ENCODE data around the gene PRKCZ. TPM values are rescaled to one million over a fixed set of nuclear protein-coding genes. Genes with fewer than 3 reads are reported as not detected.
A peak's percentile ranks its signal among the peaks of the same experiment; 100 is the strongest.

PRKCZ gene
- polyA plus RNA-seq, 4 donors = 44.2 to 252 (median 144) TPM

GRCh38 chr1:2128189-2128901, 78.1 kb downstream of the PRKCZ start:
- H3K9me3 ChIP-seq (ENCODE audit: control insufficient read depth in 2 of 2, insufficient read depth in 1 of 2, low read depth in 1 of 2, low read length in 1 of 2) = no peaks in the 10 kb centered on the region
- peaks cover 0 to 10% (median 0%) of the 10 kb centered on the region in 3 donors for H3K4me1 ChIP-seq (ENCODE audit: control insufficient read depth in 3 of 3, insufficient read depth in 2 of 3, low read depth in 1 of 3, low read length in 2 of 3)
- no peaks in the 10 kb centered on the region for H3K27me3 ChIP-seq (ENCODE audit: control insufficient read depth in 3 of 3, insufficient read depth in 3 of 3, low read length in 3 of 3)
- no peak overlapping the region for H3K4me3 ChIP-seq (ENCODE audit: low read depth in 1 of 3, low read length in 3 of 3)
- DNase-seq (no peak), FAIRE-seq (no peak)
- H3K27ac ChIP-seq (ENCODE audit: low read depth in 1 of 3, low read length in 2 of 3) = no peak overlapping the region
- 89 to 93% (median 91%) methylated on average over 29 of the region's 29 CpGs for WGBS, 3 donors
- peaks cover 0 to 63% (median 2%) of the 10 kb centered on the region in 3 donors for H3K36me3 ChIP-seq (ENCODE audit: control insufficient read depth in 3 of 3, insufficient read depth in 2 of 3, low read depth in 1 of 3, low read length in 3 of 3)

GRCh38 chr1:2129256-2129943, 79.2 kb downstream of the PRKCZ start:
- Histone ChIP-seq H3K4me3 (ENCODE audit: low read depth in 1 of 3, low read length in 3 of 3) (no peak overlapping the region), H3K4me1 (ENCODE audit: control insufficient read depth in 3 of 3, insufficient read depth in 2 of 3, low read depth in 1 of 3, low read length in 2 of 3) (peaks cover 0 to 19% (median 2%) of the 10 kb centered on the region in 3 donors), H3K9me3 (ENCODE audit: control insufficient read depth in 2 of 2, insufficient read depth in 1 of 2, low read depth in 1 of 2, low read length in 1 of 2) (no peaks in the 10 kb centered on the region), H3K27ac (ENCODE audit: low read depth in 1 of 3, low read length in 2 of 3) (no peak overlapping the region), H3K36me3 (ENCODE audit: control insufficient read depth in 3 of 3, insufficient read depth in 2 of 3, low read depth in 1 of 3, low read length in 3 of 3) (peaks cover 0 to 63% (median 2%) of the 10 kb centered on the region in 3 donors), H3K27me3 (ENCODE audit: control insufficient read depth in 3 of 3, insufficient read depth in 3 of 3, low read length in 3 of 3) (no peaks in the 10 kb centered on the region)
- FAIRE-seq (no peak), DNase-seq (no peak)
- WGBS, 3 donors = 94 to 96% (median 94%) methylated on average over 15 of the region's 15 CpGs

GRCh38 chr1:2130156-2130555, 79.9 kb downstream of the PRKCZ start:
- WGBS, 3 donors = 92 to 96% (median 94%) methylated on average over 10 of the region's 10 CpGs

DNA sequence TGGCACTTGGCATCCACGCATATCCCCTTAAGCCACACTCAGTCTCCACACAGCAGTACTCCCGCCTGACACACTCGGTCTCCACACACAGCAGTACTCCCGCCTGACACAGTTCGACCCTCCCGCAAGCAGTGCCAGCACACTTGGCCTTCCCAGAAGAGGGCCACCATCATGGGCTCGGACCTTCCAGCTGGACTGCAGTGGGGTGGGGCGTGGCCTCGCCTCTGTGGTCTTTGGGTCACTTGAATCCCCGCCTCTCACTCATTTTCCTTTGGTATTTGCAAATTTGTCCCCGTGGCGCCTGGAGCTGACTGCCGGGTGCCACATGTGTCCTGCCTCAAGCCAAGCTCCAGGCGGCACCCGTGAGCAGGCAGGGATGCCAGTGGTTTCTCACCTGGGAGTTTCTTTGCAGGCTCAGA, 80.7 kb downstream of the PRKCZ start:
- no peak overlapping the region for H3K27ac ChIP-seq (ENCODE audit: low read depth in 1 of 3, low read length in 2 of 3)
- no peaks in the 10 kb centered on the region for H3K27me3 ChIP-seq (ENCODE audit: control insufficient read depth in 3 of 3, insufficient read depth in 3 of 3, low read length in 3 of 3)
- H3K36me3 ChIP-seq (ENCODE audit: control insufficient read depth in 3 of 3, insufficient read depth in 2 of 3, low read depth in 1 of 3, low read length in 3 of 3) = peaks cover 0 to 65% (median 0%) of the 10 kb centered on the region in 3 donors
- H3K4me3 ChIP-seq (ENCODE audit: low read depth in 1 of 3, low read length in 3 of 3) = no peak overlapping the region
- FAIRE-seq (no peak), DNase-seq (no peak)
- 86 to 92% (median 92%) methylated on average over 15 of the region's 15 CpGs for WGBS, 3 donors
- no peaks in the 10 kb centered on the region for H3K9me3 ChIP-seq (ENCODE audit: control insufficient read depth in 2 of 2, insufficient read depth in 1 of 2, low read depth in 1 of 2, low read length in 1 of 2)
- peaks cover 0 to 34% (median 7%) of the 10 kb centered on the region in 3 donors for H3K4me1 ChIP-seq (ENCODE audit: control insufficient read depth in 3 of 3, insufficient read depth in 2 of 3, low read depth in 1 of 3, low read length in 2 of 3)

More at GRCh38 chr1:2130156-2130555, 79.9 kb downstream of the PRKCZ start:
- DNase-seq (no peak), FAIRE-seq (no peak)
- Histone ChIP-seq H3K4me1 (ENCODE audit: control insufficient read depth in 3 of 3, insufficient read depth in 2 of 3, low read depth in 1 of 3, low read length in 2 of 3) (peaks cover 0 to 27% (median 7%) of the 10 kb centered on the region in 3 donors), H3K4me3 (ENCODE audit: low read depth in 1 of 3, low read length in 3 of 3) (no peak overlapping the region), H3K27me3 (ENCODE audit: control insufficient read depth in 3 of 3, insufficient read depth in 3 of 3, low read length in 3 of 3) (no peaks in the 10 kb centered on the region), H3K27ac (ENCODE audit: low read depth in 1 of 3, low read length in 2 of 3) (no peak overlapping the region), H3K9me3 (ENCODE audit: control insufficient read depth in 2 of 2, insufficient read depth in 1 of 2, low read depth in 1 of 2, low read length in 1 of 2) (no peaks in the 10 kb centered on the region), H3K36me3 (ENCODE audit: control insufficient read depth in 3 of 3, insufficient read depth in 2 of 3, low read depth in 1 of 3, low read length in 3 of 3) (peaks cover 0 to 64% (median 2%) of the 10 kb centered on the region in 3 donors)

GRCh38 chr1:2132222-2133038, 82.2 kb downstream of the PRKCZ start:
- H3K36me3 ChIP-seq (ENCODE audit: control insufficient read depth in 3 of 3, insufficient read depth in 2 of 3, low read depth in 1 of 3, low read length in 3 of 3) = peaks cover 0 to 69% (median 0%) of the 10 kb centered on the region in 3 donors
- no peaks in the 10 kb centered on the region for H3K9me3 ChIP-seq (ENCODE audit: control insufficient read depth in 2 of 2, insufficient read depth in 1 of 2, low read depth in 1 of 2, low read length in 1 of 2)
- H3K4me3 ChIP-seq (ENCODE audit: low read depth in 1 of 3, low read length in 3 of 3) = peak overlapping the region in 2 of 3 donors; percentile 40 to 46
- peak overlapping the region; percentile 61 to 98 (median 93) for H3K27ac ChIP-seq (ENCODE audit: low read depth in 1 of 3, low read length in 2 of 3)
- 38 to 53% (median 51%) methylated on average over 40 of the region's 40 CpGs for WGBS, 3 donors
- H3K27me3 ChIP-seq (ENCODE audit: control insufficient read depth in 3 of 3, insufficient read depth in 3 of 3, low read length in 3 of 3) = no peaks in the 10 kb centered on the region
- peaks cover 0 to 50% (median 7%) of the 10 kb centered on the region in 3 donors for H3K4me1 ChIP-seq (ENCODE audit: control insufficient read depth in 3 of 3, insufficient read depth in 2 of 3, low read depth in 1 of 3, low read length in 2 of 3)
- DNase-seq (peak in 1 of 2 donors; percentile 54), FAIRE-seq (no peak)

- Histone ChIP-seq H3K36me3 (ENCODE audit: control insufficient read depth in 3 of 3, insufficient read depth in 2 of 3, low read depth in 1 of 3, low read length in 3 of 3) (peaks cover 0 to 65% (median 0%) of the 10 kb centered on the region in 3 donors), H3K27ac (ENCODE audit: low read depth in 1 of 3, low read length in 2 of 3) (peak overlapping the region; percentile 67 to 98 (median 93)), H3K9me3 (ENCODE audit: control insufficient read depth in 2 of 2, insufficient read depth in 1 of 2, low read depth in 1 of 2, low read length in 1 of 2) (no peaks in the 10 kb centered on the region), H3K4me3 (ENCODE audit: low read depth in 1 of 3, low read length in 3 of 3) (peak overlapping the region; percentile 16 to 46 (median 40)), H3K4me1 (ENCODE audit: control insufficient read depth in 3 of 3, insufficient read depth in 2 of 3, low read depth in 1 of 3, low read length in 2 of 3) (peaks cover 0 to 56% (median 7%) of the 10 kb centered on the region in 3 donors), H3K27me3 (ENCODE audit: control insufficient read depth in 3 of 3, insufficient read depth in 3 of 3, low read length in 3 of 3) (no peaks in the 10 kb centered on the region)
- peak; percentile 97 to 98 for DNase-seq
- no peak for FAIRE-seq
- WGBS, 3 donors = 5 to 7% (median 5%) methylated on average over 57 to 63 of the region's 63 CpGs
These were observed 83.0 kb downstream of the PRKCZ start for GRCh38 chr1:2133039-2133878.

DNA sequence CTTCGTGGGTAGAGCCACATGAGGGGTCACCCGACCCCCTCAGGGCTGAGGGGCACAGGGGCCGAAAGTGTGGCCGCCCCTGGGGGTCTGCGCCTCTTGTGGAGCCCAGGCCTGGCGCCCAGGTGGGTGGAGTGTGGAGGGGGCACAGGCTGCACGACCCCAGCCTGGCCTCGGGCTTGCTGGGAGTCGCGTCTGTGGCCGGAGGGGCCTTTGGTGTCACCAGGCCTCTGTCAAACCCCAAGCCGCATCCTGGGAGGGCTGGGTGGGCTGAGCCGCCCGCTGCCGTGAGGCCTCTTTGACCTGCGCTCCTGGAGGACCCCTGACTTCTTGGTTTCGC, 83.6 kb downstream of the PRKCZ start:
- H3K9me3 ChIP-seq (ENCODE audit: control insufficient read depth in 2 of 2, insufficient read depth in 1 of 2, low read depth in 1 of 2, low read length in 1 of 2) = no peaks in the 10 kb centered on the region
- peaks cover 0 to 62% (median 0%) of the 10 kb centered on the region in 3 donors for H3K36me3 ChIP-seq (ENCODE audit: control insufficient read depth in 3 of 3, insufficient read depth in 2 of 3, low read depth in 1 of 3, low read length in 3 of 3)
- H3K27me3 ChIP-seq (ENCODE audit: control insufficient read depth in 3 of 3, insufficient read depth in 3 of 3, low read length in 3 of 3) = no peaks in the 10 kb centered on the region
- WGBS, 3 donors = 77 to 81% (median 78%) methylated on average over 14 to 17 of the region's 17 CpGs
- DNase-seq = no peak
- peaks cover 0 to 62% (median 7%) of the 10 kb centered on the region in 3 donors for H3K4me1 ChIP-seq (ENCODE audit: control insufficient read depth in 3 of 3, insufficient read depth in 2 of 3, low read depth in 1 of 3, low read length in 2 of 3)
- H3K4me3 ChIP-seq (ENCODE audit: low read depth in 1 of 3, low read length in 3 of 3) = peak overlapping the region in 2 of 3 donors; percentile 40 to 46
- H3K27ac ChIP-seq (ENCODE audit: low read depth in 1 of 3, low read length in 2 of 3) = peak overlapping the region; percentile 67 to 98 (median 88)
- no peak for FAIRE-seq

All from small intestine (tissue), 7 donors.